HG02642 (cell line): Measurements from ENCODE around the gene ZRANB3.

Experiments used
- ATAC-seq: cut with Tn5 transposase; IDR thresholded peaks from one replicate; pipeline ENCODE4 v1.9.1; 2021; ENCODE audit warnings: mild to moderate bottlenecking; ENCODE audit not compliant: unreplicated experiment, poor library complexity

The ZRANB3 gene

DNA sequence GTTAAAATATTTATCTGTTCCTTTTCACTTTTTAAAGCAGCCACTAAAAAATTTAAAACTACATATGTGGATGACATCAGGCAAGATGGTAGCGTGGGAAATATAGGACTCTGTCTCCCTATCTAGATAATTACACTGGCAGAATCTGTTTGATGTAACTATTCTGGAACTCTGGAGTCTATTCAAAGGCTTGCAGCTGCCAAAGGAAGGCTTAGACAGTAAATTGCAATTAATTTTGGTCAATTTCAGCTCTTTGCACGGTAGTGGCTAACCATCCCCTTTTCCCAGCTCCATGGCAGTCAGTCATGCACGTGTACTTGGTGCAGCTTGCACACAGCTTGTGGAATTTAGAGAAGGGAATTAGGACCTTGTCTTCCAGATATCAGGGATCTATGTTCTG is 343.7 kb downstream of the ZRANB3 start:
- ATAC-seq: no peak

GRCh38 chr2:135186054-135186453 is 345.0 kb downstream of the ZRANB3 start:
- ATAC-seq: no peak

DNA sequence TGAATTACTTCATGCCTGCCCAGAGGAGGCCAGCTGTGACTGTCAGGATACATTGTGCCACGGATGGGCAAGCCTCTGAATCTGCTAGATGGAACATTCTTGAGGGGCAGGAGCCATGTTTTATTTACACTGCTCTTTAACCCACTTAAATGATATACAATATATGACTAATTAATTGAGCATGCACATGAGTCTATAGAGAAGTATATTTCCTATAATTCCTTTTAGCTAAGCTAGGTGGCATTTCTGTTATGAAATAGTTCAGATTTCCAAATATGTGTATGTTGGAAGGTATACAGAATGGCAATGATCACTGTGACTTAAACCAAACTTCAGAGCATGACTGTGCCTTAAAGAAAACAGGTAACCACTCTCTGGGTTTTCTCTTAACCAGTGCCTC is 347.2 kb downstream of the ZRANB3 start:
- no peak for ATAC-seq

GRCh38 chr2:135182601-135183000 is 348.4 kb downstream of the ZRANB3 start:
- ATAC-seq: no peak

GRCh38 chr2:135182190-135182589 is 348.8 kb downstream of the ZRANB3 start:
- ATAC-seq: no peak

DNA sequence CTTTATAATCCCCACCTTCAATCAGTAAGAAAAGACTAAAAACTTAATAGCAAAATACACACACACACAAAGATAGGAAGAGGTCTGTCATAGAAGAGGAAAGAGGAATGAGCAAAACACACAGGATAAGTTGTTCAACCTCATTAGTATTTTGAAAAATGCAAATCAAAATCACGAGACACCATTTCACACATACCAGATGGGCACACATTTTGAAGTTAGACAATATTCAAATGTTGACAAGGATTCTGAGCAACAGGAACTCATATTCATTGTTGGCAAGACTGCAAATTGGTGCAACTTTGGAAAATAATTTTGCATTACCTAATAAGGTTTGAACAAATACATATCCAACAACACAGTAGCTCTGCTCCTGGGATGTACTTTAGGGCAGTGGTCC is 351.3 kb downstream of the ZRANB3 start:
- no peak for ATAC-seq

- no peak for ATAC-seq
These were observed 355.8 kb downstream of the ZRANB3 start for GRCh38 chr2:135175177-135175576.

GRCh38 chr2:135174810-135175093 is 356.3 kb downstream of the ZRANB3 start:
- ATAC-seq: no peak

DNA sequence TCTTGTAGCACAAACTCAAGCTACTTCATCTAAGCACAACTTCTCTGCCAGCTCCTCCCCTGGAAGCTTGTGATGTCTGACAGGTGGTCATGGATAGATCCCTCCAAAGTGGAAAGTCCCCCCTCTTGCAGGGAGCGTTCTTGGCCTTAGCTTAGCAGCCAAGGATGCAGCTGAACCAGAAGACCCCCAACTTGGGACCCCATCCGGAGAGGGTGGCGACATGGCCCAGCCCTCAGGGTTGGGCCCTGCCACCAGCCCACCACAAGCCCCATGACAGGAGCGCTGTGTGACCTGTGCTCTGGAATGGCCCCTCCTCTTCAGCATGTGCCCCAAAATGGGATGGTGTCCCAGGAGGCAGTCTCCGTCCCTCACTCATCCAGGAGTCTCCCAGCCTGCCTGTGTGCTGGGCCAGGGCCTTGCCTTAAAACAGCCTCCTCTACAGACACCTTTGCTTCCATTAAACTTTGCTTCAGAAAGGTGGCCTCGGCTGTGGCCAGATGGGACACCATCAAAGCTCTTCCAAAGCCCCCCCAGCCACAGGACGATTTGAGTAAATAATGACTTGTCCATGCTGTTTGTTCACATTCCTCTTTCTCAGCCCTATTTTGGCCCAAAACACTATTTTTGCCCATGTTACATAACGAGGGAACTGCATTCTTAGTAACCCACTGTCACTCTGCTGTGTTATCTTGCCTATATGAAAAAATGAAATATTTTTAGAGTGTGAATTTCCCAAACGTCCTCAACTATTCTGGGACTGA is 356.8 kb downstream of the ZRANB3 start:
- ATAC-seq: no peak

DNA sequence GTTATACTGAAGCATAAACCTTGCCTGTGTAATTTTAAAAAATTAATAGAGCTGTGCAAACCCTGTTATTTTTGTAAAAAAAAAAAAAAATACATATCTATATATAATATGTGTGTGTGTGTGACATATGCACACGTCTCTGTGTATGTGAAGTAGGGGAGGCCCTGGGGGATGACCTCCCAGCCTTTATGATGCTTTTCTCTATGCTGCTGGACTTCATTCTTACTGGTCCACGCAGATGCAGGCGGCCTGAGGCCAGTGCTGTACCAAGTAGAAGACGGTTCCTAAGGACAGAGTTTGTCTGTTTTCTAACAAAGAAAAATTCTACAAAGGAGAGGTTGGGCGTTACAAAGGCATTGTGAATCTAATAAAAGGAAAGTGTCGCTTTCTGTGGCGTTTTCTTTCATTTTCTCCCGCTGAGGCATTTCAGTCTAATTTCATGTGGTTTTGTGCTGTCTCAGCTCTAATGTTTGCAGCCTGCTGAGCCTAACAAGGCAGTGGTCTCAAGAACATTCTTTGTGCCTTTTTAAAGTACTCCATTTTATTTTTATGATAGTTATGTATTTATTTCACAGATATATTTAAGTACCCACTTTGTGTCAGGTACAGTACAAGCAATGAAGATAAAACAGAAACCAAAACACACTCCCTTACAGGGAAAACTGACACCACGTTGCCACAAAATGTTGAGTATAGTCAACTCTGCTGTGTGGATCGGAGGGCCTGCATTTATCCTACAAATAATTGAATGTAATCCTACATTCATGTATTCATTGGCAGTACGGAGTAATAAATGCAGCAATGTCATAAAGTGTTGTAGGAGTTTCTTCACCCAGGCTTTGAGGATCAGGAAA is 360.9 kb downstream of the ZRANB3 start:
- ATAC-seq: no peak

- ATAC-seq: no peak
These were observed 362.7 kb downstream of the ZRANB3 start for GRCh38 chr2:135168204-135168856.

DNA sequence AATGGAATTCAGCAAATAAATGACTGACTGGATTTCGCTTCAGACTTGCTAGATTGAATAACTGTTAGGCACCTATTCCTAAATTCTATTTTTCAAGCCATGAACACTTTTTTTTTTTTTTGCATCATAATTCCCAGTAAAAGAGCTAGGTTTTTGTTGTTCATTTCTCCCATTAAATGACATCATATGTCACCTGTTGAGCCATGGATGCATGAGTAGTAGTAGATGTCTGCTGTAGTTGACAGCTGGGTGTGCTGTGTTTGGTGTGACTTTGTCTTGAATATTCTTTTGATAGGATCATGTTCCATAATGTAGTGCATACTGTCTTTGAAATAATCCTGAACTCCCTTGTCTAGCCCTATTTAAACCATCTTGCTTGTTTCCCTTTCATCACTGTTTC is 363.7 kb downstream of the ZRANB3 start:
- no peak for ATAC-seq

DNA sequence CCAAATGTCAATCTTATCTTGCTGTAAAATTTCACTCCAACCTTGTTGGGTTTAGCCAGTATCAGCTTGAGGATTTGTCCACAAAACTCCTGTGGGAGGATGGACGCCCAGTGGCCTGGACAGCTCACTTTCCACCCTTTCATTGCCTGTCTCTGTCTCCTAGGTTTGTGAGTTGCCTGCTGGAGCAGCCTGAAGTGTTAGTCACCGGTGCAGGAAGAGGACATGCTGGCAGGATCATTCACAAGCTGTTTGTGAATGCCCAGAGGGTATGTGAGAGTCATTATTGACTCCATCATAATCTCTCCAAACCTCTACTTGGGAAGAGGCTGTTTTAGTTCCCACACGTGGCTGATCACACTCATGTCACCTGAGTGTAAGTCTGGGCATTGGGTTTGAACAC is 366.6 kb downstream of the ZRANB3 start:
- no peak for ATAC-seq

GRCh38 chr2:135163901-135164300 is 367.1 kb downstream of the ZRANB3 start:
- no peak for ATAC-seq

- ATAC-seq: peak; percentile 61
These were observed 367.7 kb downstream of the ZRANB3 start for GRCh38 chr2:135163306-135163705.

- ATAC-seq: no peak
These were observed 368.2 kb downstream of the ZRANB3 start for GRCh38 chr2:135162786-135163185.

GRCh38 chr2:135162377-135162776 is 368.6 kb downstream of the ZRANB3 start:
- no peak for ATAC-seq

GRCh38 chr2:135159191-135159590 is 371.8 kb downstream of the ZRANB3 start:
- no peak for ATAC-seq

DNA sequence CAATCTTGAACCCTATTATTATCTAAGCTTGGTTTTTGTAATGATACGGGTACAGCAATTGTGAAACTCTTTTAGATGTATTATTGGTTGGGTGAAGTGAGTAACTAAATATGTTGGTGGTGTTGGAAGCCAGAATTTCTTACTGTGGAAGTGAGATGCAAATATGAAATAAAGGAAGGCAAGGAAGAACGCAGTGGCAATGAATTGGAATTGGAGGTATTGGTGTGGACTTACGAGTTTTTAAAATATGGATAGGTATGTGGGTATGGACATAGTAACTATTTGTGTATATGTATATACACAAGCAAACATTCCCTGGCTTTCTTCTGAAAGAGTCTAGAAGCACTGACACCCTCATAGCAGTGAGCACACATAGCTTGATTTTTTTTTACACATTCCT is 373.2 kb downstream of the ZRANB3 start:
- no peak for ATAC-seq

DNA sequence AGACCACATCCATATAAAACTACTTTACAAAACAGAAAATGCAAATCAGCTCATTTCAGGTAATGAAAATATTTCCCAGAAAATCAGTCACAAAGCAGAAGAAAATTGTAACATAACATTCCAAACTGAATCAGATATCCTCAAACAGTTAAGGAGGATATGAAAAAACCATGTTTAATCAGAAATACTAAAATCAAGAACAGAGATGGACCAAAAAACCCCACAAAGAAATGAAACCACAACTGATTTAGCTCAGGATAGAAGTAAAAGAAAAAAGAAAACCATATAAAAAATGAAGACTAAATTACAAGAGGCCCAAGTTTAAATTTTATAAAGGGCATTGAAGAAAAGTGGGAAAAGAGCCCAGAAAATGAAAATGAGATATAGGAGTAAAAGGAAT is 376.1 kb downstream of the ZRANB3 start:
- ATAC-seq: no peak

- ATAC-seq: no peak
These were observed 378.7 kb downstream of the ZRANB3 start for GRCh38 chr2:135152361-135152760.
